Ovary (tissue), 9 donors: ENCODE data around the gene URM1. TPM values are rescaled to one million over a fixed set of nuclear protein-coding genes. Genes with fewer than 3 reads are reported as not detected.

Experiments
- DNase-seq, 5 donors: peaks; one replicate each; pipeline ENCODE4 v3.0.0-alpha.2; 2019 to 2020
- H3K27ac ChIP-seq, 2 donors: fragments of 200-600 bp; one replicate each; pipeline versions ENCODE4 v1.5.1 to v1.8.0; 2019 to 2022
- H3K27me3 ChIP-seq: fragments of 200-600 bp; one replicate; pipeline ENCODE4 v1.8.0; 2022
- H3K36me3 ChIP-seq: fragments of 200-600 bp; sonication (generic); one replicate; pipeline ENCODE4 v1.5.1; 2019
- H3K4me1 ChIP-seq: one replicate; pipeline ENCODE4 v1.8.1; 2013; ENCODE audit warnings: mild to moderate bottlenecking, moderate library complexity; ENCODE audit not compliant: insufficient read depth
- H3K4me3 ChIP-seq: fragments of 200-600 bp; sonication (generic); one replicate; pipeline ENCODE4 v1.5.1; 2017
- H3K9me3 ChIP-seq, 2 donors: fragments of 200-600 bp in 1 of 2; sonication (generic) in 1 of 2; one replicate each; pipeline versions ENCODE4 v1.5.1 to v1.8.1; 2013 to 2019; ENCODE audit warnings: mild to moderate bottlenecking in 1 of 2, moderate library complexity in 1 of 2
- CTCF ChIP-seq, 3 donors: fragments of 450-650 bp in 2 of 3; fragments of 200-600 bp in 1 of 3; IDR thresholded peaks; one replicate each; pipeline versions ENCODE4 v1.5.1 to v1.8.0; 2016 to 2022; ENCODE audit warnings: antibody characterized with exemption in 3 of 3, mild to moderate bottlenecking in 1 of 3
- EP300 ChIP-seq: sonication (generic); formaldehyde crosslinking; IDR thresholded peaks from one replicate; pipeline ENCODE4 v1.6.1; 2017; ENCODE audit warnings: antibody characterized with exemption
- POLR2A ChIP-seq: fragments of 450-650 bp; IDR thresholded peaks from one replicate; pipeline ENCODE4 v1.6.1; 2017; ENCODE audit warnings: antibody characterized with exemption, mild to moderate bottlenecking, moderate library complexity
- WGBS, 3 donors: extraction: QIAGEN DNeasy Blood & Tissue Kit in 1 of 3; methylation state at CpG; one replicate each; pipeline versions ENCODE4 v1.1.5 to v1.1.7; 2013 to 2017; 5-methylcytosine and 5-hydroxymethylcytosine counted together
- intact Hi-C, 4 donors: fragments of 100-400 bp; cut with DNase I; formaldehyde crosslinking; loops; one replicate each; pipeline versions ENCODE4 v1.11.0 to v1.15.1; 2022 to 2023
- polyA plus RNA-seq, 2 donors: library from polyadenylated mRNA; stranded (reverse); fragments of 200-250 nt in 1 of 2; fragments of 350-450 nt in 1 of 2; fragmentation: Illumina TruSeq in 1 of 2; extraction: RNeasy Lipid Tissue Mini Kit (QIAGEN cat#74804) in 1 of 2; gene quantifications; one replicate each; pipeline ENCODE4 v1.2.3, GENCODE V29; 2013 to 2014
- total RNA-seq, 7 donors: library from RNA; depleted of rRNA in 2 of 7; stranded (reverse); fragments of >200 nt in 2 of 7; fragmentation: NEBNext Ultra II Directional in 3 of 7; extraction: Animal tissue kit (Norgen Biotek cat#: 25700) in 3 of 7; gene quantifications; one replicate each; pipeline versions ENCODE4 v1.1.0 to v1.2.4, GENCODE V29; 2016 to 2023
- donor health status: DM: no; HTN: no; CAD: no; lungs with moderate emphysema.
- donor health status: DM: no; HTN: no; CAD: no.
- donor health status: Bipolar disorder and iron deficiency.
- donor health status: DM: yes; HTN: yes; CAD: no.
- donor health status: DM: no; HTN: no; CAD: no.
- donor health status: DM: yes; HTN: yes; CAD: no.

Gene URM1
- total and polyA plus RNA-seq, 9 donors, result 20.5 to 51.4 (median 36.0) TPM

- intact Hi-C loops, result no loop called here
- no peaks in the 10 kb centered on the region for H3K27me3 ChIP-seq
- no peak for TF ChIP-seq CTCF (IDR thresholded peaks at IDR 0.05)
- TF ChIP-seq EP300, result no peak
- TF ChIP-seq POLR2A, result no peak
- H3K4me3 ChIP-seq, result no peak overlapping the region
- no peaks in the 10 kb centered on the region for H3K9me3 ChIP-seq
- H3K36me3 ChIP-seq, result no peaks in the 10 kb centered on the region
- H3K4me1 ChIP-seq, result no peaks in the 10 kb centered on the region
- no peak overlapping the region for H3K27ac ChIP-seq
- no peak for DNase-seq
- WGBS, 3 donors, result 42 to 49% (median 43%) methylated on average over 9 of the region's 9 CpGs
Observed at GRCh38 chr9:128394379-128395168, 23.4 kb downstream of the URM1 start.

GRCh38 chr9:128396970-128397613, 25.9 kb downstream of the URM1 start:
- intact Hi-C loops, result no loop called here
- no peak for DNase-seq
- no peaks in the 10 kb centered on the region for H3K4me1 ChIP-seq
- TF ChIP-seq POLR2A, result no peak
- no peak for TF ChIP-seq EP300
- no peak for TF ChIP-seq CTCF (IDR thresholded peaks at IDR 0.05)
- H3K9me3 ChIP-seq, result no peaks in the 10 kb centered on the region
- H3K27ac ChIP-seq, result no peak overlapping the region
- H3K27me3 ChIP-seq, result no peaks in the 10 kb centered on the region
- WGBS, 3 donors, result 4 to 5% (median 5%) methylated on average over 19 of the region's 19 CpGs
- no peak overlapping the region for H3K4me3 ChIP-seq
- no peaks in the 10 kb centered on the region for H3K36me3 ChIP-seq

GRCh38 chr9:128397831-128398230, 26.7 kb downstream of the URM1 start:
- Histone ChIP-seq H3K9me3 (no peaks in the 10 kb centered on the region), H3K27me3 (no peaks in the 10 kb centered on the region), H3K4me3 (no peak overlapping the region), H3K4me1 (no peaks in the 10 kb centered on the region), H3K27ac (no peak overlapping the region), H3K36me3 (no peaks in the 10 kb centered on the region)
- no peak for TF ChIP-seq POLR2A
- no peak for TF ChIP-seq CTCF (IDR thresholded peaks at IDR 0.05)
- no peak for TF ChIP-seq EP300
- 58 to 66% (median 60%) methylated on average over 7 of the region's 7 CpGs for WGBS, 3 donors
- no peak for DNase-seq
- intact Hi-C loops, result no loop called here

- no peaks in the 10 kb centered on the region for H3K27me3 ChIP-seq
- TF ChIP-seq POLR2A, result no peak
- TF ChIP-seq CTCF (IDR thresholded peaks at IDR 0.05), result no peak
- no peak for TF ChIP-seq EP300
Observed at GRCh38 chr9:128399861-128400260, 28.7 kb downstream of the URM1 start.

More at GRCh38 chr9:128399861-128400260, 28.7 kb downstream of the URM1 start:
- Histone ChIP-seq H3K36me3 (no peaks in the 10 kb centered on the region), H3K9me3 (no peaks in the 10 kb centered on the region), H3K27ac (no peak overlapping the region), H3K4me3 (no peak overlapping the region), H3K4me1 (no peaks in the 10 kb centered on the region)
- intact Hi-C loops, result no loop called here
- 66 to 71% (median 70%) methylated on average over 3 of the region's 3 CpGs for WGBS, 3 donors
- DNase-seq, result no peak
